AG10803 (cell line): ENCODE measurements around the gene SHANK2.

Source experiments
- DNase-seq: peaks from one replicate; pipeline ENCODE4 v3.0.0; 2010; ENCODE audit warnings: low read depth
- H3K4me3 ChIP-seq: 2 replicates; pipeline ENCODE4 v1.5.1; 2011; ENCODE audit warnings: mild to moderate bottlenecking, low read length, control low read depth
- TF ChIP-seq, protein P1 (sequence below): conservative IDR thresholded peaks from 2 replicates; pipeline ENCODE4 v1.5.1; 2011; ENCODE audit warnings: mild to moderate bottlenecking, low read length, control low read depth, inconsistent platforms

The SHANK2 gene

DNA sequence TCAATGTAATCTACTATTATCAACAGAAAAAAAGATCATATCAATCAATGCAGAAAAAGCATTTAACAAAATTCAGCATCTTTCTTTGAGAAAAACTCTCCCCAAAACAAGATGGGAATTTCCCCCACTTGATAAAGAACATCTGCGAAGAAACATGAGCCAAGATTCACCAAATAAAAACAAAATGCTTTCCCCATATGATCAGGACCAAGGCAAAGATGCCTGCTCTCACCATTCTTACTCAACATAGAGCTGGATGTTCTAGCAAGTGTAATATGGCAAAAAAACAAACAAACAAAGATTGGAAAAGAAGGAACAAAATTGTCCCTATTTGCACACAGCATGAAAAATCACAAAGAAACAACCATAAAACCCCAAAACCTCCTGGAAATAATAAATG is 23.4 kb downstream of the SHANK2 start:
- TF ChIP-seq, protein P1, sequence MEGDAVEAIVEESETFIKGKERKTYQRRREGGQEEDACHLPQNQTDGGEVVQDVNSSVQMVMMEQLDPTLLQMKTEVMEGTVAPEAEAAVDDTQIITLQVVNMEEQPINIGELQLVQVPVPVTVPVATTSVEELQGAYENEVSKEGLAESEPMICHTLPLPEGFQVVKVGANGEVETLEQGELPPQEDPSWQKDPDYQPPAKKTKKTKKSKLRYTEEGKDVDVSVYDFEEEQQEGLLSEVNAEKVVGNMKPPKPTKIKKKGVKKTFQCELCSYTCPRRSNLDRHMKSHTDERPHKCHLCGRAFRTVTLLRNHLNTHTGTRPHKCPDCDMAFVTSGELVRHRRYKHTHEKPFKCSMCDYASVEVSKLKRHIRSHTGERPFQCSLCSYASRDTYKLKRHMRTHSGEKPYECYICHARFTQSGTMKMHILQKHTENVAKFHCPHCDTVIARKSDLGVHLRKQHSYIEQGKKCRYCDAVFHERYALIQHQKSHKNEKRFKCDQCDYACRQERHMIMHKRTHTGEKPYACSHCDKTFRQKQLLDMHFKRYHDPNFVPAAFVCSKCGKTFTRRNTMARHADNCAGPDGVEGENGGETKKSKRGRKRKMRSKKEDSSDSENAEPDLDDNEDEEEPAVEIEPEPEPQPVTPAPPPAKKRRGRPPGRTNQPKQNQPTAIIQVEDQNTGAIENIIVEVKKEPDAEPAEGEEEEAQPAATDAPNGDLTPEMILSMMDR: no peak
- DNase-seq: no peak
- no peak overlapping the region for H3K4me3 ChIP-seq

DNA sequence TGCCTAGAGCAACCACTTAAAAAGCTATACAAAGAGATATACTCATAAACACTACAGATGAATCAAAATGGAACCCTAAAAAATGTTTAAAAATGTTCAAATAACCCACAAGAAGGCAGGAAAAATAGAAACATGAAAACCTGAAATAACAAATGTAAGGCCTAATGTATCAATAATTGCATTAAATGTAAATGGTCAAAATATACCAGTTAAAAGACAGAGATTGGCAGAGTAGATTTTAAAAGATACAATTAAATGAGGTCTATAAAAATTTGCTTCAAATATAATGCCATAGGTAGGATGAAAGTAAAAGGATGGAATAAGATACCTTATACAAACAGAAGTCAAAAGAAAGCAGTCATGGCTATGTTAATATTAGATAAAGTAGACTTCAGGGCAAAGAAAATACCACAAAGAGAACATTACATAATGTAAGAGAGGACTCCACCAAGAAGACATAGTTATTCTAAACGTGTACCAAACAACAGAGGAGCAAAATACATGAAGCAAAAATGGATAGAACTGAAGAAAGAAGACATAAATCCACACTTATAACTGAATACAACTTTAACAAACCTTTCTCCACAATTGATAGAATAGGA is 25.2 kb downstream of the SHANK2 start:
- TF ChIP-seq, protein P1: no peak
- no peak overlapping the region for H3K4me3 ChIP-seq
- DNase-seq: no peak

DNA sequence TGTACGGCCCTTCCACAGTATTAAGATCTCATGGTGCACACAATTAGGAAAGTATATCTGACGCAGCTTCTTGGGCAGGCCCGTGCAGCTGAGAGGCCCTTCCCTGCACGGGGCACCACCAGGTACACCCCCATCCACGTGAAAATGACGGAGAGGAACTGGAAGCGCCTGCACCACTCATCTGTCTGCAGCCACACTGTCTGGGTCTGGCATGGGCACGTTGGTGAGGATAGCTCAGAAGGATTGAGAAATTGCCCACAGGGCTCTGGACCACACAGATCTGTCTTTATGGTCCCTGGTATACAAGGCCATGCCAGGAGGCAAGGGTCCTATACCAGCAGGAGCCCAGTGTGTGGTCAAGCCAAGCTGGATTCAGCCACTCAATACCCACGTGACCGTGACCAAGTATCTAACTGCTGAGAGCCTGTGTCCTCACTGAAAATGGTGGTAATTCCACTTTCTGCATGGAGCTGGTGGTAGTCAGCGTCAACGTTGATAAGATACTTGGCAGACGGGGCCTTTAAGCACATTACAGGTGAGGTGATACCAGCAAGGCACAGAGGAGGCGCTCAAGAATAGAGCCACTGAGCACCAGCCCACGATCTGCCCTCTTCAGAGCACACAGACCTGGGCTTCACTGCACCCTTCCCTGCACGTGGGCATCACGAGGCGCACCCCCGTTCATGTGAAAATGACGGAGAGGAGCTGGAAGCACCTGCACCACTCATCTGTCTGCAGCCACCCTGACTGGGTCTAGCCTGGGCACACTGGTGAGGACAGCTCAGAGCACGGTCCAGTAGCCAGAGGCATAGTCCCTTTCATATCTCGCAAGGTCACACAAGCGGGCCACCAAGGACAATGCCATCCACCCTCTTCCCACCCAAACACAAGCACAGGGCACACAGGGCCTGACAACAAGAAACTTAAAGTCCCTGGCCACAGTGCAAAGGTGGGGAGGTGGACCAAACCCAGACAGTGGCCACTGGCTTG is 28.4 kb downstream of the SHANK2 start:
- DNase-seq: no peak
- H3K4me3 ChIP-seq: no peak overlapping the region
- TF ChIP-seq, protein P1: no peak

DNA sequence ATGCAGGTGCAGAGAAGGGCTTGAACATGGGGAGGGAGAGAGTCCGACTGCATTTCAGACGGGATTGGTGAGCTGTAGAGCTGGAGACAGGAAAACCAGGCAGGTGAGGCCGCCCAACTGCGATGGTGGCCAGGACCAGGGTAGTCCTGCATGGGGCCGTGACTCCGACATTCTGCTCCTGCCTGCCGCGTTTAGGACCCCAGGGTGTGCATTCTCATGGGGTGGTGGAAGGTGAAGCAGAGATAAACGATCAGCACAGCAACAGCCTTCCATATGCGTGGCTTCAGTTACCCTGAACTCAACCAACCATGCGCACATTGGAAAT is 29.3 kb downstream of the SHANK2 start:
- no peak for DNase-seq
- TF ChIP-seq, protein P1: no peak
- no peak overlapping the region for H3K4me3 ChIP-seq

DNA sequence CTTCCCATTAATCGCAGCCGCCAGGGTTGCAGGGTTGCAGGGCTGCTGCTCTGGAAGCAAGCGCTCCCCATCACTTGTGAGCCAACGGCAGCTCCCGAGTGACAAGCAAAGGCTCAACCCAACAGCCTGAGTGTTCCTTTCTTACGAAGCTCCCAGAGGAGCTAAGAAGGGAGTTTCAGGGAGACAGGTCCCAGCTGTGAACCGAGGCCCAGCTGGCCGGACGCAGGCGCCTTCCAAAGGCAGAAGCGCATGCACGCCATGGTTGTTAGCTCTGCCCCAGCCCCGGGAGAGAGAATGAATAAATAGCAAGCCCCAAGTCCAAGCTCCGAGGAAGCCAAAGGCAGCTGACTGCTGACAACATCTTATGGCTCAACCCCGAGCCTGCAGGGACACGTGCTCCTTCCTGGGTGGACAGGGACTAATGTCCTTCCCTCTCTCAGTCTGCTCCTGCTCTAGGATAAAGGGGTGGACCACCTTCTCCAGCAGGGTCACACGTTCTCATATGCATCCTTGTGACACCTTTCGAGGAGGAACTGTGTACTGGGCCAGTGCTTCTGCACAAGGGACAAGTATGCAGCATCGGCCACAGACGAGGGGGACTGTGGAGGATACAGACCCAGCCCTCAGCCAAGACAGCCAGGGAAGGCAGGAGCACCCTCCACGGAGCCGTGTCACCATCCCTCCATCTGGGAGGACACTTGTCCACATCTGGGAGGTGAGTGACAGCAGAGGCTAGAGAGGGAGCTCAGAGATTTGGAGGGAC is 29.9 kb downstream of the SHANK2 start:
- TF ChIP-seq, protein P1: no peak
- no peak overlapping the region for H3K4me3 ChIP-seq
- DNase-seq: no peak

DNA sequence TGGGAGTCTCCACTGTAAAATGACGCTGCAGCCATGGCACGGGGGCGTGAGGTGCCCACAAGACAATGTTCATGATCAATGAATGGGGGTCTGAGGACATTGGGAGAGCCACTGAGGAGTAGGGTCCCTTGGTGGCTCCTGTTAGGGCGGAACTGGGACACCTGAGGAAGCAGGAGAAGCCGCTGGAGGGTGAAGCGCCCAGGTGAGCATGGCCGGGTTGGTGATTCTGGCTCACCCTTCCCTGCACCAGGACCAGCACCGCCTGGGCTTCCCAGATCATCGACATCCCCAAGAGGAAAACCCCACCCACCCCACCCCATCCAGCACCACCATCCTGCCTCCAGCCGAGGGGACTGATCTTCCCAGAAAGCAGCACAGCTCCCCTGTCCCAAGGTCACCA is 30.6 kb downstream of the SHANK2 start:
- H3K4me3 ChIP-seq: no peak overlapping the region
- no peak for DNase-seq
- TF ChIP-seq, protein P1: no peak
